ENCODE data around the gene STYK1. TPM values are rescaled to one million over a fixed set of nuclear protein-coding genes. Genes with fewer than 3 reads are reported as not detected.
"Not testable (repeated sequence)": the region's sequence is repeated elsewhere in the genome, so short reads cannot be mapped to it uniquely, and the experiment has no call there.

The STYK1 gene
- total RNA-seq, 1 donor from 2014 or later, result 21.8 TPM

- DNase-seq (ENCODE audit: low read depth, low spot score), result no peak
Measured at GRCh38 chr12:10690906-10691305, 17.1 kb upstream of the STYK1 start.

- no peak for DNase-seq (ENCODE audit: low read depth, low spot score)
Measured at GRCh38 chr12:10689146-10689545, 15.3 kb upstream of the STYK1 start.

- DNase-seq (ENCODE audit: low read depth, low spot score), result no peak
Measured at GRCh38 chr12:10688042-10688441, 14.2 kb upstream of the STYK1 start.

GRCh38 chr12:10672231-10672868, 1.5 kb downstream of the STYK1 start:
- DNase-seq (ENCODE audit: low read depth, low spot score), result no peak

- peak; percentile 27 for DNase-seq (ENCODE audit: low read depth, low spot score)
Measured at GRCh38 chr12:10669533-10669932, 4.3 kb downstream of the STYK1 start.

- DNase-seq (ENCODE audit: low read depth, low spot score), result no peak
Measured at GRCh38 chr12:10668526-10668925, 5.3 kb downstream of the STYK1 start.

GRCh38 chr12:10667581-10667980, 6.3 kb downstream of the STYK1 start:
- DNase-seq (ENCODE audit: low read depth, low spot score), result peak; percentile 24

- DNase-seq (ENCODE audit: low read depth, low spot score), result no peak
Measured at GRCh38 chr12:10664499-10664898, 9.4 kb downstream of the STYK1 start.

- no peak for DNase-seq (ENCODE audit: low read depth, low spot score)
Measured at GRCh38 chr12:10663869-10664268, 10.0 kb downstream of the STYK1 start.

- no peak for DNase-seq (ENCODE audit: low read depth, low spot score)
Measured at GRCh38 chr12:10661338-10661737, 12.5 kb downstream of the STYK1 start.

GRCh38 chr12:10654003-10654402, 19.8 kb downstream of the STYK1 start:
- DNase-seq (ENCODE audit: low read depth, low spot score), result no peak

GRCh38 chr12:10652192-10652591, 21.7 kb downstream of the STYK1 start:
- DNase-seq (ENCODE audit: low read depth, low spot score), result no peak

- not testable (repeated sequence) for DNase-seq (ENCODE audit: low read depth, low spot score)
Measured at GRCh38 chr12:10646576-10646975, 27.3 kb downstream of the STYK1 start.

- DNase-seq (ENCODE audit: low read depth, low spot score), result no peak
Measured at GRCh38 chr12:10645910-10646309, 27.9 kb downstream of the STYK1 start.

- DNase-seq (ENCODE audit: low read depth, low spot score), result peak; percentile 98
Measured at GRCh38 chr12:10641735-10642500, 31.9 kb downstream of the STYK1 start.

GRCh38 chr12:10638728-10639127, 35.1 kb downstream of the STYK1 start:
- DNase-seq (ENCODE audit: low read depth, low spot score), result no peak

- no peak for DNase-seq (ENCODE audit: low read depth, low spot score)
Measured at GRCh38 chr12:10636611-10637010, 37.2 kb downstream of the STYK1 start.

GRCh38 chr12:10636124-10636523, 37.7 kb downstream of the STYK1 start:
- no peak for DNase-seq (ENCODE audit: low read depth, low spot score)

GRCh38 chr12:10635306-10635705, 38.5 kb downstream of the STYK1 start:
- no peak for DNase-seq (ENCODE audit: low read depth, low spot score)

- no peak for DNase-seq (ENCODE audit: low read depth, low spot score)
Measured at GRCh38 chr12:10634427-10634826, 39.4 kb downstream of the STYK1 start.

GRCh38 chr12:10633541-10633940, 40.3 kb downstream of the STYK1 start:
- DNase-seq (ENCODE audit: low read depth, low spot score), result no peak

- no peak for DNase-seq (ENCODE audit: low read depth, low spot score)
Measured at GRCh38 chr12:10632226-10632625, 41.6 kb downstream of the STYK1 start.

- DNase-seq (ENCODE audit: low read depth, low spot score), result no peak
Measured at GRCh38 chr12:10624605-10625004, 49.2 kb downstream of the STYK1 start.
